HG03175 (cell line): ENCODE data around the gene NPIPA1.
"Not testable (repeated sequence)": the region's sequence is repeated elsewhere in the genome, so short reads cannot be mapped to it uniquely, and the experiment has no call there.

Experiments
- ATAC-seq: cut with Tn5 transposase; IDR thresholded peaks from one replicate; pipeline ENCODE4 v1.9.1; 2021; ENCODE audit warnings: mild to moderate bottlenecking, moderate library complexity; ENCODE audit not compliant: unreplicated experiment

NPIPA1 gene

GRCh38 chr16:14975418-14976194 lies 38.4 kb downstream of the NPIPA1 start:
- ATAC-seq, result not testable (repeated sequence)

DNA sequence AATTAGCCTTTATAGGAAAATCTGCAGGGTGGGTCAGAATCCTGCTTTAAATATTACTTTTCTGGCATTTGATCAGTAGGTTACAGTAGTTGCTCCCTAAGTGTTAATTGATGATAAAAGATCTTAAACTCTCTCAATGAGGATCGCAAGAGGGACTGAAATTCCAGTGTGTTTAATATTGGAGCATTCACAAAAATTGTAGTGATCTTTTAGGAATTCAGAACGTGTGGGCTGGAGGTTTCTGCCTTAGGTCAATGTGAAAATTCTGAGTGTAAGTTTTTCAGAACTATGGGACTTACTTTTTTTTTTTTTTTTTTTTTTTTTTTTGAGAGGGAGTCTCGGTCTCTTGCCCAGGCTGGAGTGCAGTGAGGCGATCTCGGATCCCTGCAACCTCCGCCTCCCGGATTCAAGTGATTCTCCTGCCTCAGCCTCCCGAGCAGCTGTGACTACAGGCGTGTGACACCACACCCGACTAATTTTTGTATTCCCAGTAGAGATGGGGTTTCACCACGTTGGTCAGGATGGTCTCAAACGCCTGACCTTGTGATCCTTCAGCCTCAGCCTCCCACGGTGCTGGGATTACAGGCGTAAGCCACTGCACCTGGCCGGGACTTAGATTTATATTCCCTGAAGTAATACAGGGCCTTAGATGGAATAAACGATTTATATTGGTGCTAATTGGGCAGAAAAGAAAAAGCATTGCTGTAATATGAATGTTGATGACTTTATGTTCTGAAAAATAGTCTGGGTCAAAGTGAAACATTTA lies 39.9 kb downstream of the NPIPA1 start:
- ATAC-seq, result not testable (repeated sequence)

DNA sequence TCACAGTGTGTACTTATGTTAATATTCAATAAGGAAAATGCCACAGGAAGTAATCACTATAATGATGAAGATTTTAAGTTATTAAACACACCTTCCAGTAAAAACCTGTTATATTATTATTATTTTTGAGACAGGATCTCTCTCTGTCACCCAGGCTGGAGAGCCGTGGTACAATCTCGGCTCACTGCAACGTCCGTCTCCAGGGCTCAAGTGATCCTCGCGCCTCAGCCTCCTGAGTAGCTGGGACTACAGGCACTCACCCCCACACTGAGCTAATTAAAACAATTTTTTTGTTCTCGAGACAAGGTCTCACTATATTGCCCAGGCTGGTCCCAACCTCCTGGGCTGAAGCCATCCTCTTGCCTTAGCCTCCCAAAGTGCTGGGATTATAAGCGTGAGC lies 41.0 kb downstream of the NPIPA1 start:
- not testable (repeated sequence) for ATAC-seq

- ATAC-seq, result not testable (repeated sequence)
Measured at GRCh38 chr16:14978908-14979307, 41.7 kb downstream of the NPIPA1 start.

- not testable (repeated sequence) for ATAC-seq
Measured at GRCh38 chr16:14981234-14981633, 44.0 kb downstream of the NPIPA1 start.

DNA sequence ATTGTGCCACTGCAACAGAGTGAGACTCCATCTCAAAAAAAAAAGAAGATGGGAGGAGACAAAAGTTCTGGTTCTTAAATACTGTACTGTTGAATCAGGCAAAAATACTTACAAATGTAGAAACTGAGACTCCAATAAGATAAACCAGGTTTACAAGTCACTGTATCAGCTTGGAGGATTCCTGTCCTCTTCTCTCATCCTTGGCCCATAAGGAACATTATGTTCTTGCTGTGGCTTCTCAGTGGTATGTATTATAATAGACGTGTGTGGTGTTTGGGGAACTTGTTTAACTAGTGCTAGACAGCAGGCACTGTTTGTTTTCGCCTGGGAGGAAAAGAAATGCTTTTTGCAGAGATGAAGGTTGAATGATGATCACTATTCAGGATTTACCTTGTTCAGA lies 45.3 kb downstream of the NPIPA1 start:
- not testable (repeated sequence) for ATAC-seq

DNA sequence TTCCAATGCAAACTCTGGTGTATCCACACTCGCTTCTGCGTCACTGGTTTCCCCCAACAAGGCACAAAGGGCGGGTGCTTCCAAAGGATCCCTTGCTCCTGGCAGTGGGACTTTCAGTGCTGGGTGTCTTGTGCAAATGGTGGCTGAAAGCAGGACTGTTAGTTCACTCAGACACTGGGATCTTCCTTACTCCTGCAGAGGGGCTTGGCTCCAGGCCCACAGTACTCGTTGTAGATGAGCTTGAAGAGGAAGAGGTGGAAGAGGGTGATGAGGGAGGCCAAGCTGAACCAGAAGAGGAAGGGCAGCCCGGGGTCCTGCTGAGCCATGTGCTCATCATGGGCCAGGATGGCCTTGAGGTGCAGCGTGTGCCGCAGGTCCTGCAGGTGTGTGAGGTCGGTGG lies 50.8 kb downstream of the NPIPA1 start:
- not testable (repeated sequence) for ATAC-seq

DNA sequence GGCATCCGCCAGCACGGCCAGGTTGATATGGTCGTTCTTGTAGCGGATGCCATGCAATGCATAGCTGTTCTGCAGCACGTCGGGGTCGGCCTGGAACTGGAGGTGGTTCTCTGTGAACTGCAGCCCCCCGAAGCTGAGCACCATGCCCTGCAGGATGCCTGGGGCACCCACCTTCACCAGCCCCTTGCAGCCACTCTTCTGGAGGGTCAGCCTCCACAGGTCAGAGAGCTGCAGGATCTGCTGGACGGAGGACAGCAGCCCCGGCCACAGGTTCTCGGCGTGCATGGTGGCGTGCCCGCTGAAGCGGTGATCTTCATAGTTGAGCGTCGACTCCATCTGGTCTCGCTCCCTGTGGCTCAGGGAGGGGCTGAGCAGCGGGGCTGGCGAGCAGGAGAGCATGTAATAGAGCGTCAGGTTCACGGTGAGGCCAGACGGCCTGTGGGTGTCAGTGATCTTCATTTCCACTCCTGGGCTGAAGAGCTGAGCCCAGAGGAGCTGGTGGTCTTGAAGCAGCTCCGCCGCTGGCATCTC lies 51.5 kb downstream of the NPIPA1 start:
- ATAC-seq, result not testable (repeated sequence)

- ATAC-seq, result not testable (repeated sequence)
Measured at GRCh38 chr16:14989291-14990281, 52.3 kb downstream of the NPIPA1 start.

DNA sequence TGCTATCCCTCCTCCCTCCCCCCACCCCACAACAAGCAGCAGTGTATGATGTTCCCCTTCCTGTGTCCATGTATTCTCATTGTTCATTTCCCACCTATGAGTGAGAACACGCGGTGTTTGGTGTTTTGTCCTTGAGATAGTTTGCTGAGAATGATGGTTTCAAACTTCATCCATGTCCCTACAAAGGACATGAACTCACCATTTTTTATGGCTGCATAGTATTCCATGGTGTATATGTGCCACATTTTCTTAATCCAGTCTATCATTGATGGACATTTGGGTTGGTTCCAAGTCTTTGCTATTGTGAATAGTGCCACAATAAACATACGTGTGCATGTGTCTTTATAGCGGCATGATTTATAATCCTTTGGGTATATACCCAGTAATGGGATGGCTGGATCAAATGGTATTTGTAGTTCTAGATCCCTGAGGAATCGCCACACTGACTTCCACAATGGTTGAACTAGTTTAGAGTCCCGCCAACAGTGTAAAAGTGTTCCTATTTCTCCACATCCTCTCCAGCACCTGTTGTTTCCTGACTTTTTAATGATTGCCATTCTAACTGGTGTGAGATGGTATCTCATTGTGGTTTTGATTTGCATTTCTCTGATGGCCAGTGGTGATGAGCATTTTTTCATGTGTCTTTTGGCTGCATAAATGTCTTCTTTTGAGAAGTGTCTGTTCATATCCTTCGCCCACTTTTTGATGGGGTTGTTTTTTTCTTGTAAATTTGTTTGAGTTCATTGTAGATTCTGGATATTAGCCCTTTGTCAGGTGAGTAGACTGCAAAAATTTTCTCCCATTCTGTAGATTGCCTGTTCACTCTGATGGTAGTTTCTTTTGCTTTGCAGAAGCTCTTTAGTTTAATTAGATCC lies 56.3 kb downstream of the NPIPA1 start:
- ATAC-seq, result not testable (repeated sequence)

GRCh38 chr16:14996702-14997101 lies 59.5 kb downstream of the NPIPA1 start:
- not testable (repeated sequence) for ATAC-seq

GRCh38 chr16:14998300-14998699 lies 61.1 kb downstream of the NPIPA1 start:
- not testable (repeated sequence) for ATAC-seq

- ATAC-seq, result not testable (repeated sequence)
Measured at GRCh38 chr16:14999845-15000244, 62.6 kb downstream of the NPIPA1 start.
